Keratinocyte (primary cell): ENCODE results near the gene FNDC3B. TPM values are rescaled to one million over a fixed set of nuclear protein-coding genes. Genes with fewer than 3 reads are reported as not detected.
"Not testable (repeated sequence)": the region's sequence is repeated elsewhere in the genome, so short reads cannot be mapped to it uniquely, and the experiment has no call there.

Source experiments
- DNase-seq: peaks from one replicate; pipeline ENCODE4 v3.0.0-alpha.2; 2011; ENCODE audit warnings: low read depth, missing footprints, low spot score
- FAIRE-seq: peaks from 2 replicates; lab custom pipeline; 2011; peaks lifted over from hg19 to GRCh38; lab: Jason Lieb, UNC
- H2AFZ ChIP-seq: 2 replicates; pipeline ENCODE4 v1.6.0; 2012; ENCODE audit warnings: low read length, control low read depth, inconsistent platforms; ENCODE audit not compliant: control insufficient read depth
- H3K27ac ChIP-seq: 2 replicates; pipeline ENCODE4 v1.5.1; 2011; ENCODE audit warnings: low read length; ENCODE audit not compliant: control insufficient read depth, insufficient read depth
- H3K27me3 ChIP-seq: 3 replicates; pipeline ENCODE4 v1.6.0; 2011; ENCODE audit warnings: low read length; ENCODE audit not compliant: control insufficient read depth, insufficient read depth; ENCODE audit errors: extremely low read depth
- H3K36me3 ChIP-seq, 2 experiments: 2 replicates in 1 of 2; 3 replicates in 1 of 2; pipeline ENCODE4 v1.5.1; 2011; ENCODE audit warnings: low read length in 2 of 2, mild to moderate bottlenecking in 1 of 2; ENCODE audit not compliant: control insufficient read depth in 2 of 2, insufficient read depth in 2 of 2; ENCODE audit errors: extremely low read depth in 1 of 2
- H3K4me1 ChIP-seq: 3 replicates; pipeline ENCODE4 v1.5.1; 2011; ENCODE audit warnings: low read length; ENCODE audit not compliant: control insufficient read depth, insufficient read depth; ENCODE audit errors: extremely low read depth
- H3K4me2 ChIP-seq: 3 replicates; pipeline ENCODE4 v1.6.0; 2011; ENCODE audit warnings: low read depth, low read length; ENCODE audit not compliant: control insufficient read depth, insufficient read depth; ENCODE audit errors: extremely low read depth
- H3K4me3 ChIP-seq, 3 experiments: fragments of 200-600 bp in 1 of 3; sonication (generic) in 1 of 3; 2 replicates in 2 of 3; 3 replicates in 1 of 3; pipeline ENCODE4 v1.5.1; 2011 to 2016; ENCODE audit warnings: low read length in 3 of 3, mild to moderate bottlenecking in 3 of 3, control low read depth in 2 of 3, inconsistent platforms in 1 of 3, low read depth in 1 of 3, mixed read lengths in 1 of 3, mixed run types in 1 of 3, moderate library complexity in 1 of 3; ENCODE audit not compliant: control insufficient read depth in 2 of 3, insufficient read depth in 2 of 3; ENCODE audit errors: extremely low read depth in 1 of 3
- H3K79me2 ChIP-seq: 2 replicates; pipeline ENCODE4 v1.6.0; 2012; ENCODE audit warnings: low read length; ENCODE audit not compliant: control insufficient read depth, insufficient read depth
- H3K9ac ChIP-seq: 3 replicates; pipeline ENCODE4 v1.6.0; 2011; ENCODE audit warnings: low read length; ENCODE audit not compliant: control insufficient read depth, insufficient read depth; ENCODE audit errors: extremely low read depth
- H3K9me1 ChIP-seq: 3 replicates; pipeline ENCODE4 v1.6.0; 2011; ENCODE audit warnings: low read length; ENCODE audit not compliant: control insufficient read depth, insufficient read depth; ENCODE audit errors: extremely low read depth
- H3K9me3 ChIP-seq: 2 replicates; pipeline ENCODE4 v1.5.1; 2012; ENCODE audit warnings: low read depth, low read length; ENCODE audit not compliant: control insufficient read depth
- H4K20me1 ChIP-seq: 3 replicates; pipeline ENCODE4 v1.6.0; 2011; ENCODE audit warnings: low read length; ENCODE audit not compliant: control insufficient read depth, insufficient read depth; ENCODE audit errors: extremely low read depth
- CTCF ChIP-seq, 3 experiments: IDR thresholded peaks in 1 of 3; conservative IDR thresholded peaks in 1 of 3; optimal IDR thresholded peaks in 1 of 3; 2 replicates in 2 of 3; 3 replicates in 1 of 3; pipeline versions ENCODE3 to v1.5.1; 2011; ENCODE audit warnings: low read length in 3 of 3, mild to moderate bottlenecking in 3 of 3, moderate library complexity in 2 of 3, control low read depth in 1 of 3, inconsistent platforms in 1 of 3; ENCODE audit not compliant: insufficient read depth in 2 of 3; ENCODE audit errors: extremely low read depth in 1 of 3
- EZH2 ChIP-seq: IDR thresholded peaks from one replicate; pipeline ENCODE4 v1.6.1; 2012; ENCODE audit warnings: inconsistent platforms, mild to moderate bottlenecking, low read length, moderate library complexity
- dilution Hi-C: fragments of 300-500 bp; cut with MboI; formaldehyde crosslinking; loops from one replicate; pipeline ENCODE4 v1.7.0; 2020; ENCODE audit warnings: low sequenced_read_pairs; ENCODE audit not compliant: extremely low pct_ligation_motif_present
- polyA plus RNA-seq, 5 experiments: library from polyadenylated mRNA; depleted of rRNA in 3 of 5; stranded (reverse) in 3 of 5; stranded (forward) in 1 of 5; unstranded in 1 of 5; fragments of >200 nt; gene quantifications; 1 replicate in 1 of 5; 2 replicates in 3 of 5; 3 replicates in 1 of 5; pipeline versions ENCODE4 v1.2.1 to v1.2.3, GENCODE V29; 2011 to 2012; ENCODE audit warnings: missing spikeins in 2 of 5, low read depth in 1 of 5, low replicate concordance in 1 of 5

FNDC3B gene
- polyA plus RNA-seq, 1 donor (not counting 4 experiments of a cell fraction or from before 2014, with no cell fraction given), result 31.4 TPM

DNA sequence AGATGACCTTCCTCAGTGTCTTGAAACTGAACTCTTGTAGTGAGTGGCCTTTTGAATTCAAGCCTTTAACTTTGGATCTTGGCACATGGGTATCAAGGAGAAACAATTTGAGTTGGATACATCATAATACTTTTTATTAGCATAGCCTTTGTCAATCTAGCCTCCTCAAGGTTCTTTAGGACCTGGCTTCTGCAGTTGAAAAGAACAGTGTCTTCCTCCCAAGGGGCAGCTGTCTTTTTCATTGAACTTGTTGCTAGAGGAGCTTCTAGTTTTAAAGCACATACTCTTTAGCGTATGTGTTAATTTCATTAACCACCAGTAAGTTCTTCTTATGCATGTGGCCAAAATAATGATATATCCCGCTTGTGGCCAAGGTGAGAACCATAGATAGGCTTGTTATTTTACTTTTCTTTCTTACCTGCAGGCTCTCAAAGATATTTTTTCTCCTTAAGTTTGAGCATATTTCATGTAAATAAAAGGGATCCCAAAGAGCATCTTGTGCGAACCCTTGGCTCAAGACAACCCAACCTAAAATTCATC lies 325.7 kb downstream of the FNDC3B start:
- Histone ChIP-seq H2AFZ (no peak overlapping the region), H3K9ac (no peak overlapping the region), H3K4me2 (no peak overlapping the region), H3K79me2 (no peaks in the 10 kb centered on the region), H4K20me1 (no peaks in the 10 kb centered on the region), H3K36me3 (peaks cover 11 to 18% of the 10 kb centered on the region in 2 experiments), H3K27ac (no peak overlapping the region), H3K4me3 (no peak overlapping the region), H3K9me3 (no peaks in the 10 kb centered on the region), H3K9me1 (no peaks in the 10 kb centered on the region), H3K27me3 (no peaks in the 10 kb centered on the region), H3K4me1 (no peaks in the 10 kb centered on the region)
- FAIRE-seq (no peak), DNase-seq (no peak)
- dilution Hi-C loops, result no loop called here
- TF ChIP-seq EZH2 (no peak), CTCF (optimal IDR thresholded peaks at IDR 0.05 in 1 of 3, IDR thresholded peaks at IDR 0.05 in 1 of 3, conservative IDR thresholded peaks at IDR 0.05 in 1 of 3; ENCODE audit: extremely low read depth in 1 of 3, insufficient read depth in 2 of 3, low read length in 3 of 3) (no peak)

DNA sequence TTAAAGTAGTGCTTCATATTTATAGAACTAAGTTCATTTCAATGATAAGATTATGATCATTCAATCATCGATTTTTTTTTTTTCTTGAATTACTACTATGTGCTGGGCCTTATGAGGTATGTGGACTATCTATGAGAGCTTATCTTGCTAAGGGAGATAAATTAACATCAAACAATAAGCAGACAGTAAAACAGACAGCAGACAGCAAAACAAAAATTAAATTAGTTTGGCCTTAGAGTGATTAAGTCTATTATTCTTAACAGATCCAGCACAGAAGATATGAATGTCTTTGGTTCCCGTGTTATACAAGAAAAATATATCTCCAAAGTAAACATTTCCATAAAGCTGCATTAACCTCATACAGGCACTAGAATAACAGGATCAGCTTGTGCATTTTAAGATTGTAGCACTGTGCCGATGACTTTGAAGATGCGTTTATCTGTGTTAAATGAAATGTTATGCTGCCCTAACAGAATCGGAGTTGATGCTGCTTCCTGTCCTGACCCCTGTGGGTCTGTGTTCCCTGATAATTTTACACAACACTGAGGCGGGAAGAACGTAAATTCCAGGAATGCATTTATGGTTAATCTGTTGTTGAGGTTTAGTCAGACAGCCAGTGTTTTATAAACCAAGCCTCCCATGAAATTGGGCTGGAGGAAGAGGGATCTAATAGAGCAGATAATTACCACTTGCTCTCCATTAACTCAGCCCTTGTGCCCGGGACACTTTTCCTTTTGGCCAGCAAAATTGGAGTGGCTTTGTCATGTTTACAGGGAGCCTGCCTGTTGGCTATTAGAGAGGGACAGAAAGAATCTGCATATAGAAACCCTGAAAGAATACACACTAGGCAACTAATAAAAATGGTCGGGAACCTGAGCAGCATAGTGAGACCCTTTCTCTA lies 328.1 kb downstream of the FNDC3B start:
- Histone ChIP-seq H3K27ac (no peak overlapping the region), H4K20me1 (no peaks in the 10 kb centered on the region), H3K4me3 (no peak overlapping the region), H3K4me1 (no peaks in the 10 kb centered on the region), H2AFZ (no peak overlapping the region), H3K4me2 (no peak overlapping the region), H3K9me1 (no peaks in the 10 kb centered on the region), H3K27me3 (no peaks in the 10 kb centered on the region), H3K36me3 (peaks cover 14 to 20% of the 10 kb centered on the region in 2 experiments), H3K9me3 (no peaks in the 10 kb centered on the region), H3K9ac (no peak overlapping the region), H3K79me2 (no peaks in the 10 kb centered on the region)
- no peak for TF ChIP-seq CTCF (optimal IDR thresholded peaks at IDR 0.05 in 1 of 3, IDR thresholded peaks at IDR 0.05 in 1 of 3, conservative IDR thresholded peaks at IDR 0.05 in 1 of 3; ENCODE audit: extremely low read depth in 1 of 3, insufficient read depth in 2 of 3, low read length in 3 of 3)
- no peak for TF ChIP-seq EZH2
- FAIRE-seq, result no peak
- no peak for DNase-seq
- dilution Hi-C loops, result no loop called here

DNA sequence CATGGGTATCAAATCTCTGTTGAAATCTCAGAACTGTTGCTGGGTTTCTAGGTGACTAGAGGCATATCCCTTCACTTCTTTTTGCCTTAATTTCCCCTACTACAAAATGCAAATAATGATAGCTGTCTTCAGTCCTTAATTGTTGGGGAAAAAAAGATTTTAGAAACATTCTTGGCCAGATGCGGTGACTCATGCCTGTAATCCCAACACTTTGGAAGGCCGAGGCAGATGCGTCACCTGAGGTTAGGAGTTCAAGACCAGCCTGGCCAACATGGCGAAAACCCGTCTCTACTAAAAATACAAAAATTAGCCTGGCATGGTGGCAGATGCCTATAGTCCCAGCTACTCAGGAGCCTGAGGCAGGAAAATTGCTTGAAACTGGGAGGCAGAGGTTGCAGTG lies 329.2 kb downstream of the FNDC3B start:
- dilution Hi-C loops, result not testable (repeated sequence)

More for the DNA sequence above, 329.2 kb downstream of the FNDC3B start:
- not testable (repeated sequence) for H4K20me1 ChIP-seq, H3K9me1 ChIP-seq, H3K79me2 ChIP-seq, H3K4me1 ChIP-seq, H3K9ac ChIP-seq, H3K27me3 ChIP-seq, H2AFZ ChIP-seq, H3K9me3 ChIP-seq, FAIRE-seq, DNase-seq, H3K4me3 ChIP-seq, H3K27ac ChIP-seq, H3K4me2 ChIP-seq
- H3K36me3 ChIP-seq, result peaks cover 10 to 17% of the 10 kb centered on the region in 2 experiments
